ENCODE results near the gene ARL4C.

ARL4C gene

DNA sequence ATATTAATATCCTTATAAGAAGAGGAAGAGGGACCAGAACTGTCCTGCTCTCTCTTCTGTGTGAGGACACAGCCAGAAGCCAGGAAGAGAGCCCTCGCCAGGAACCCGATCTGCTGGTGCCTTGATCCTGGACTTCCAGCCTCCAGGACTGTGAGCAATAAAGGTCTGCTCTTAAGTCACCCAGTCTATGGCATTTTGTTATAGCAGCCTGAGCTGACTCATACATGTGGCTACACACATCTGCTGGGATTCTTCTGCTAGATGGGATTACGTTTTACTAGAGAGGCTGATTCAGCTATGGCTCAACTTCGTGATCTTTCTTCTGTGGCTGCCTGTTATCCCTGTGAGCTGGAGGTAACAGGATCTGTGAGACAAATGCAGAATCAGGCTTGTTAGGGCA lies 29.6 kb downstream of the ARL4C start:
- no peak for DNase-seq
- peaks cover 8% of the 10 kb centered on the region for H3K27me3 Mint-ChIP-seq (ENCODE audit: low read depth, poor library complexity)
- peaks cover 23% of the 10 kb centered on the region for H3K4me1 Mint-ChIP-seq
- H3K9me3 Mint-ChIP-seq: peaks cover 11% of the 10 kb centered on the region
- H3K4me3 Mint-ChIP-seq: no peak overlapping the region
- peak overlapping the region; percentile 60 for H3K27ac Mint-ChIP-seq
- no peak for TF ChIP-seq CTCF (IDR thresholded peaks at IDR 0.05)
- peaks cover 4% of the 10 kb centered on the region for H3K36me3 Mint-ChIP-seq (ENCODE audit: low read depth)

DNA sequence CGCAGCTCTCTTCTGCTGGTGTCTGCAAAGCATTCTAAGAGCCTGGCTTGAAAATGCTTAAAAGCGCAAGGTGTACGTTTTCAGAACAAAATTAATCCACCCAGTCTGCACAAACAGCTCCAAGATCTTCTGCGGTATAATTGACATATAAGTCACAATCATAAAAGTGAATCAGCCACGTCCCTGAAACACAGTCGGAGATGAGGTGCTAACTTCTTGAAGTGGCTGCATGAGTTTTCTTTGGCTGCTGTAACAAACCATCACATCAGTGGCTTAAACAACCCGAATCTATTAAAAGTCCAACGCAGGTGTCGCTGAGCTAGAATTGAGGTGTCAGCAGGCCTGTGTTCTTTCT lies 32.6 kb downstream of the ARL4C start:
- H3K9me3 Mint-ChIP-seq: peaks cover 7% of the 10 kb centered on the region
- DNase-seq: no peak
- peaks cover 8% of the 10 kb centered on the region for H3K27me3 Mint-ChIP-seq (ENCODE audit: low read depth, poor library complexity)
- H3K36me3 Mint-ChIP-seq (ENCODE audit: low read depth): no peaks in the 10 kb centered on the region
- no peak overlapping the region for H3K4me3 Mint-ChIP-seq
- no peak overlapping the region for H3K27ac Mint-ChIP-seq
- no peak for TF ChIP-seq CTCF (IDR thresholded peaks at IDR 0.05)
- peaks cover 30% of the 10 kb centered on the region for H3K4me1 Mint-ChIP-seq

- no peaks in the 10 kb centered on the region for H3K36me3 Mint-ChIP-seq (ENCODE audit: low read depth)
- no peak for DNase-seq
- no peak overlapping the region for H3K27ac Mint-ChIP-seq
- H3K4me1 Mint-ChIP-seq: peaks cover 30% of the 10 kb centered on the region
- H3K4me3 Mint-ChIP-seq: no peak overlapping the region
- TF ChIP-seq CTCF (IDR thresholded peaks at IDR 0.05): no peak
- H3K27me3 Mint-ChIP-seq (ENCODE audit: low read depth, poor library complexity): peaks cover 8% of the 10 kb centered on the region
- peaks cover 8% of the 10 kb centered on the region for H3K9me3 Mint-ChIP-seq
Observed at GRCh38 chr2:234463626-234464290, 33.1 kb downstream of the ARL4C start.

- DNase-seq: no peak
- peaks cover 30% of the 10 kb centered on the region for H3K4me1 Mint-ChIP-seq
- H3K4me3 Mint-ChIP-seq: no peak overlapping the region
- H3K9me3 Mint-ChIP-seq: peaks cover 21% of the 10 kb centered on the region
- H3K27me3 Mint-ChIP-seq (ENCODE audit: low read depth, poor library complexity): peaks cover 8% of the 10 kb centered on the region
- H3K36me3 Mint-ChIP-seq (ENCODE audit: low read depth): peaks cover 9% of the 10 kb centered on the region
- H3K27ac Mint-ChIP-seq: no peak overlapping the region
- TF ChIP-seq CTCF (IDR thresholded peaks at IDR 0.05): no peak
Observed at GRCh38 chr2:234462218-234462992, 34.5 kb downstream of the ARL4C start.

DNA sequence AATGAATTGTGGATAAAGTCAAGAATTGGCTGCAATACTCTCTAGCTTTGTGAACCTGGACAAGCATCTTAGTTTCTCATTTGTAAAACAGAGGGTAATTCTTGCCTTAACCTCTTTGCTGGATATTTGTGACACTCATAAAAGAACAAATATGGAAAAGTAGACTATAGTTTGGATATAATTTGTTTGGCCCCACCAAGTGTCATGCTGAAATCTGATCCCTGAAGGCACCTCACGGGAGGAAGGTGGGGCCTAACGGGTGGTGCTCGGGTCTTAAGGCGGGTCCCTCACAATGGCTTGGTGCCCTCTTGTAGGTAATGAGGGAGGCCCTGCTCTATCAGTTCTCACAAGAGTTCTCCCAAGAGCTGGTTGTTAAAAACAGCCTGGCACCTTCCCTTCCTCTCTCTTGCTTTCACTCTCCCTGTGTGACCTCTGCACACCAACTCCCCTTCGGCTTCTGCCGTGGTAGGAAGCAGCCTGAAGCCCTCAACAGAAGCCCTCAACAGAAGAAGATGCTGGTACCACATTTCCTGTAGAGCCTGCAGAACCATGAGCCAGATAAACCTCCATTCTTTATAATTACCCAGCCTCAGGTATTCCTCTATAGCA lies 37.4 kb downstream of the ARL4C start:
- Mint-ChIP-seq H3K4me1 (peaks cover 27% of the 10 kb centered on the region), H3K4me3 (no peak overlapping the region), H3K9me3 (peaks cover 44% of the 10 kb centered on the region), H3K27me3 (ENCODE audit: low read depth, poor library complexity) (peaks cover 4% of the 10 kb centered on the region), H3K36me3 (ENCODE audit: low read depth) (peaks cover 15% of the 10 kb centered on the region), H3K27ac (no peak overlapping the region)
- TF ChIP-seq CTCF (IDR thresholded peaks at IDR 0.05): no peak
- DNase-seq: no peak
